Right renal cortex interstitium (tissue), 3 donors: ENCODE results near the gene FOXM1. TPM values are rescaled to one million over a fixed set of nuclear protein-coding genes. Genes with fewer than 3 reads are reported as not detected.
"Not testable (repeated sequence)": the region's sequence is repeated elsewhere in the genome, so short reads cannot be mapped to it uniquely, and the experiment has no call there.

Source experiments
- DNase-seq, 3 donors: peaks; one replicate each; pipeline ENCODE4 v3.0.0-alpha.2; 2013; ENCODE audit warnings: low read depth in 3 of 3, low spot score in 2 of 3
- polyA plus RNA-seq, 3 donors: library from polyadenylated mRNA; unstranded; fragments of 120-200 nt; gene quantifications; one replicate each; pipeline ENCODE4 v1.2.1, GENCODE V29; 2013; ENCODE audit not compliant: insufficient read length in 3 of 3

The FOXM1 gene
- polyA plus RNA-seq, 3 donors, result 28.0 to 31.4 (median 28.2) TPM

DNA sequence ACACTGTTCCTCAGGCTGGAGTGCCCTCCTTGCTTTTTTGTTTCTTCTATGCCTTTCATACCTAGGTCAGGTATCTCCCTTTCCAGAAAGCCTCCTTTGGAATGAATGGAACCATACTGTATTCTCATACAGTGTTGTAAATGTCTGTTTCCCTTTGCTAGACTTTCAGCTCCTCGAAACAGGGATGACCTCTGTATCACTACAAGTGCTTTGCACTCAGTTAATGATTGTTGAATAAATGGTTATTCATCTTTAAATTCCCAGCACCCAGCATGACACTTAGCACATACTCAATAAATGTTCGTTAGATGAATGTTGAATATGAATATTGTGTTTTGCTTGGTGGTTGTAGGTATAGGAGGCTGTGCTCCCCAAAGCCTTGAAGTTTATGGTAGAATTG, 7.8 kb upstream of the FOXM1 start:
- no peak for DNase-seq

DNA sequence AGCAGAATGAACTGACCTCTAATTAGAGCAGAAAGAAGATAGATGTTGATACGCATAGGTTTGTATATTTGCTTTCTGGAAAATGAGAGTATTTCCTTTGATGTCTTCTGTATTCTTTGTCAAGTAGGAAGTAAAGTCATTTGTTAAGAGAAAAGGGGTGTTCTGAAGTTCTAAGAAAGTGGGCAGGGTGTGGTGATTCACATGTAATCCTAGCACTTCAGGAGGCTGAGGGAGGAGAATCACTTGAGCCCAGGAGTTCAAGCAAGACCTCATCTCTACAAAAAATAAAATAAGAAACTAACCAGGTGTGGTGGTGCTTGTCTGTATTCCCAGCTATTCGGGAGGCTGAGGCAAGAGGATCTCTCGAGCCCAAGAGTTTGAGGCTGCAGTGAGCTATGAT, 2.9 kb upstream of the FOXM1 start:
- DNase-seq, result no peak

DNA sequence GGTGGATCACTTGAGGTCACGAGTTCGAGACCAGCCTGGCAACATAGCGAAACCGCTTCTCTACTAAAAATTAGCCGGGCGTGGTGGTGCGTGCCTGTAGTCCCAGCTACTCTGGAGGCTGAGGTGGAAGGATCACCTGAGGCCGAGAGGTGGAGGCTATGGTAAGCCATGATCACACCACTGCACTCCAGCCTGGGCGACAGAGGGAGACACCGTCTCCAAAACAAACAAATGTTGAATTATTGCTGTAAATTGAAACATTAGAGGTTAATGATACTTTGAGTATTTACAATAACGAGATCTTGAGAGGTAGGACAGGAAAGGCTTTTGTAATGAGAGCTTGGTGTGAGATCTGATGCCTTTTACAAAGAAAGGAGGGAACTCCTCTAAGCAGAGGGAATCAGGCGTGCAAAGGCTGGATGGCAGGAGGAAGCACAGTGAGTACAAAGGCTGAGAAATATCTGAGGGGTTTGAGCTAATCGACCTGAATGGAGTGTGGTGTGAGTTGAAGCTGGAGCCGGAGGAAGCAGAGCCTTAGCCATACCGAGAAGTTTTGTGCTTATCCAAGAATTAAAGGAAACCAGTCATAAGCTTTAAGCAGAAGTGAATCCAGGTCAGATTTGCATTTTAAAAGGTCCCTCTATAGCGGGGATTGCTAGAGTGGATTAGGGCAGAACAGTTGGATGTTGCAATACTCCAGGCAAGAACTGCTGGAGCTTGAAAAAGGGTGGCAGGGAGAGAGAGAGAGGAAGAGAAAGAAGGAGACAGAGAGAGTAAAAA, 1.2 kb upstream of the FOXM1 start:
- no peak for DNase-seq

DNA sequence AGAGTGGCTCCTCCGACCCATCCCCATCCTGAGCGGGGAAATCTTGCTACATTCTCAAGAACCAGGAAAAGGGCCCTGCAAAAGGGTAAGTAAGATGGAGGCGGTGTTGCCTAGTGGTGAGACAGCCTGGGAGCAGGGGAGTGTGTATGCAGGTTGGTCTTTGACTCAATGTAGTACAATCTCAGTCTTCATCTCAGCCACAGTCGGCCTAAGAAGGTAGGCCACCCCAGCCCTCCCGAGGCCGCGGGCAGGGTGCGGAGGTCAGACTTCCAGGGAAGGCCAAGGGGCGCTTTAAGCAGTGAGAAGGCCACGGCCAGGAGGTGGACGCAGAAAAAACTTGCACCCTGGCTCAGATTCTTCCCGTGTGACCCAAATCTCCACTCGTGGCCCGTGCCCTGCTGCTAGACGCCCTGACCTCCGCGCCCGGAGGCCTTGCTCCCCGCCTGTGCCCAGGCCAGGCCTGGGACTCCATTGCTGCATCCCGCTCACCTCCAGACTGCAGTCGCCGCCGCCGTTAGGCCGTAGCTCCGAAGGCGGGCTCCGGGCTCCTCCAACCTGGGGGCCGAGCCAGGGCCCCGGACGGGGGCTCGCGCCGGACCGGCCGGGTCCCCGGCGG, 435 bp downstream of the FOXM1 start:
- no peak for DNase-seq

DNA sequence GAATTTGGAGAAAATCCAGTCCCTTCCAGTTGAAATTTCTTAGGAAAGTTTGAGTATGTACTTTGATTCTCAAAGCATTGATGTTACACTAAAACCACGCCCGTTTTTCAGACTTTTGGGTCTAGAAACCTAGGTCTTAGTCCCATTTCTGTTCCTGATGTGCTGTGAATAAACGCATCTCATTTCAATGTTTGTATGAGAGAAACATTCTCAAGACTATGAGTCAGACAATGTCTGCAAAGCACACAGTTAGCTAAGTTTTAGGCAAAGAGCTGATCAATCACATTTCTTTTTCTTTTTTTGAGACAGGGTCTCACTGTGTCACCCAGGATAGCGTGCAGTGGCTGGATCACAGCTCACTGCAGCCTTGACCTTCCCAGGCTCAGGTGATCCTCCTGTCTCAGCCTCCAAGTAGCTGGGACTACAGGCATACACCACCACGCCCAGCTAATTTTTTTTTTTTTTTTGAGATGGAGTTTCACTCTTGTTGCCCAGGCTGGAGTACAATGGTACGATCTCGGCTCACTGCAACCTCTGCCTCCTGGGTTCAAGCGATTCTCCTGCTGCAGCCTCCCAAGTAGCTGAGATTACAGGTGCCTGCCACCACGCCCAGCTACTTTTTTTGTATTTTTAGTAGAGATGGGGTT, 7.9 kb downstream of the FOXM1 start:
- not testable (repeated sequence) for DNase-seq

DNA sequence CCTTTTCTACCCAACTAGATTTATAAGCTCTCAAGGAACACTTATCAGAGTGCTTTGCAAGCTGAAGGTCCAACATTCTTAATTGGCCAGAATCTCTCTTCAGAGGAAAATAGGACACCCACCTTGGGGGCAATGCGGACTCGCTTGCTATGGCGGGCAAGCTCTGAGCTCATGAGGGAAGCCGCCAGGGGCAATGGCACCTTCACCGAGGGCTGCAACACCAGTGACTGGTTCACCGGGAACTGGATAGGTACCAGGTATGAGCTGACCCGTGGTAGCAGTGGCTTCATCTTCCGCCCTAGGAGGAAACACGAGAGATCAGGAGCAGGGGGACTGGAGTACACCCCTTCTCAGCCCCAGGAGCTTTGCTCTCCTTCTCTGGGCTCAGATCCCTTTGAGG, 12.8 kb downstream of the FOXM1 start:
- DNase-seq, result no peak

DNA sequence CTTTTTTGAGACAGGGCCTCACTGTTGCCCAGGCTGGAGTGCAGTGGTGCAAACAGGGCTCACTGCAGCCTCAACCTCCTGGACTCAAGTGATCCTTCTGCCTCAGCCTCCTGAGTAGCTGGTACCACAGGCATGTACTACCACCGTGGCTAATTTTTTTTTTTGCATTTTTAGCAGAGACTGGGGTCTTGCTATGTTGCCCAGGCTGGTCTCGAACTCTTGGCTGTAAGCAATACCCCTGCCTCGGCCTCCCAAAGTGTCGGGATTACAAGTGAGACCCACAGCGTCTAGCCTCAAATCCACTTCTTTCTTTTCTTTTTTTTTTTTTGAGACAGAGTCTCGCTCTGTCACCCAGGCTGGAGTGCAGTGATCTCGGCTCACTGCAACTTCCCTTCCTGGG, 13.6 kb downstream of the FOXM1 start:
- DNase-seq, result not testable (repeated sequence)

DNA sequence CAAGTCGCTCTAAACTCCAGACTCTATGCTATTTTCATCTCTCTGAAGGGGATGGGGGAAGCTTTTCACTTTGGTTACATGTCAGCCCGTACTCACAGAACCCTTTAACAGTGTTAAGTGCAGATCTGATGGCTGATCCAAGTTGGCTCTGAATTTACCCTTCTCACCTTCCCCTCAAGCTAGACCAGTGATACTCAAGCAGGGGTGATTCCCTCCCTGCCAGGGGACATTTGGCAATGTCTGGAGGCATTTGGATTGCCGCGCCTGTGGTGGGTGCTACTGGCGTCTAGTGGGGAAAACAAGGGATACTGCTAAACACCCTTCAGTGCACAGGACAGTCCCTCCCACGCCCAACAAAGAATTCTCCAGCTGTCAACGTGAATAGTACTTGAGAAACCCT, 14.1 kb downstream of the FOXM1 start:
- no peak for DNase-seq

DNA sequence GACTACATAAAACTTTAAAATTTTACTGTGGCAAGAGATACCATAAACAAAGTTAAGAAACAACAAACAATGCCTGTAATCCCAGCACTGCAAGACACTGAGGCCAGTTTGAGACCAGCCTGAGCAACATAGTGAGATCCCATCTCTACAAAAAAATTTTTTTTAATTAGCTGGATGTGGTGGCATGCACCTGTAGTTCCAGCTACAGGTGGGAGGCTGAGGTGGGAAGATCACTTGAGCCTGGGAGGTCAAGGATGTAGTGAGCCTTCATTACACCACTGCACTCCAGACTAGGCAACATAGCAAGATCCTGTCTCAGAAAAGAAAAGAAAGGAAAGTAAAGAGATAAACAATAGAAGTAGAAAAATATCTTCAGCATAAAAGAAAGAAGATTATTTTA, 16.8 kb downstream of the FOXM1 start:
- no peak for DNase-seq

DNA sequence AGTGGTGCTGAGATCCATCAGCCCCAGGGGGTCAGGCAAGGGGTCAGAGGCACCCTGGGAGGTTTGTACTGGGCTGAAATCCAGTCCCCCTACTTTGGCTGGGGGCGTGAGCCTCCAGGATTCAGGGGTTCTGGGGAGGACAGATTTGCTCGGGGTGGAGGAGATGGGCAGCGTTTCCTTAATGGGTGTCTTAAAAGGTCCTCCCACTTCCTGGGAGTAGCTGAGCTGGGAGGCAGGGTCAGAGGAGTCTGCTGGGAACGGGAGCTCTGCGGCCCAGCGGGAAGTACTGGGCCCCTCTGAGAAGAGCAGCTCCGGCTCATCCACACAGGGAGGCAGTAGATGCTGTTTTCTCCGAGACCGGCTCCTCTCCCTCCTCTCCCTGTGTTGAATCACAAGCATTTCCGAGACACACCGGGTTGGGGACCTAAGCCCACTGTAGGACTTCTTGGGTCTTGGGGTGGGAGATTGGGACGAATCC, 18.0 kb downstream of the FOXM1 start:
- DNase-seq, result no peak

DNA sequence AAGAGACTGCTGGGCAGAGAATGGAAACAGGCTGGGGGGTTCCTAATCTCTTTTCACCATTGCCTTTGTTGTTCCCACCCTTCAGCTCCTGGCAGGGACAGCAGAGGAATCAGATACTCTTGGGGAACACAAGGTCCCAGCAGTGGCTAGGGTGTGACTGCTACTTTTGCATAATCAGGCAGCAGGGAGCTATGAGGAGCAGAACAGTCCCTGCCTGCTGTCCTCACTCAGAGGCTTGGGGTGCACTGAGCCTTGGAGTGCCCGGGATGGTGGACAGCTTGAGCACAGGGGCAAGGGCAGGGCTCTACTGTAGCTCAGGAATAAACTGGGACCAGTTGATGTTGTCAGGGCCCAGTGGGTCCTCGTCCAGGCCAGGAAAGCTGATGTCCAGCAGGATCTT, 18.6 kb downstream of the FOXM1 start:
- no peak for DNase-seq

DNA sequence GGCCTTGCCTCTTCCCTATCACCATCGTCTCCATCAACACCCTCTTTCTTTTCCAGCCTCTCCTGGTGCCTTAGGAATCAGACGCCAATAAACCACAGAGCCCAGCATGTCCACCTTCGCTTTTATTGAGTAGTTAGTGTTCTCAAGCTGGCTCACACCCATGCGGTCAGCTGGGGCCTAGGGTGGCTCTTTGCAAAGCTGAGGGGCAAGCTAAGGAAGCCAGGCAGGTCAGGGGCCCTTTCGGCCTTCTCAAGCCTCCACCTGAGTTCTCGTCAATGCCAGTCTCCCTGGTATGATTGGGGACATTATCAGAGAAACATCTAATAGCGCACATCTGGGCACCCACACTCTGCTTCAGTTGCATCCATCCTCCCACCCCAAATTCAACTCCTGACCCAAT, 19.4 kb downstream of the FOXM1 start:
- DNase-seq, result no peak

DNA sequence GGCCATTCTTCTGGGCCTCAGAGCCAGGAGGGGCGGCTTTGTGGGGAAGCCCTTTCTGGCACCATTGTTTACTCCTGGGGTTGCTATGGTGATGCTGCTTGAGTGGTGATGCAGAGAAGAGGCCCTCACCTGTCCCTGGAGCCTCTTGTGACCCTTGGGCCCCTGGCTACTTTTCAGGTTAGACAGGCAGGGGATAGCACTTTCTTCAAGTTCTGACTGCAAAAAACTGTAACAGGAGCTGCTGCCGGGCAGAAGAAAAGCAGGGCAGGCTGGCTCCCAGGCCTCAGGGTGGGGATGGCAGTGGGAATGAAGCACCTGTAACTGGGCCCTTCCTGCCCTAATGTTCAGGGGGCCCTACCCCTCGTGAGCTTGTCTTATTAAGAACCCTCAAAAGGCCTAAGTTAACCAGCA, 19.9 kb downstream of the FOXM1 start, which contains the start of gene TEX52:
TSS of gene TEX52 (minus strand) at position 19 of the 411 bp plus-strand sequence. CDS start at position 6, 13 bp downstream.
- no peak for DNase-seq

DNA sequence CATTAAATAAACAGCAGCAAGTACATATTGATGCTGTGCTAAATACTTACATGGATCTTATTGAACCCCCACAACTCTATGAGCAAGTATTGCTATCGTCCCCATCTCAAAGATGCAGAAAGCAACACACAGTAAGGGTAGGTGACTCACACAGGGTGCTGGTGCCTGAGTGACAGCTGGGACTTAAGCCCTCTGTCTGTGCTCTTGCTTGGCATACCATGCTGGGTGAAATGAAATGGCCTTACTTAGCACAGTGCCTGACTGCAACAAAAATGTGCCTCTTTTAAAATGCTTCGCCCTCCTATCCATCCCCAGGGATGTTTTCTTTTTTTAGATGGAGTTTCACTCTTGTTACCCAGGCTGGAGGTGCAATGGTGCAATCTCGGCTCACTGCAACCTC, 20.9 kb downstream of the FOXM1 start:
- DNase-seq, result no peak

DNA sequence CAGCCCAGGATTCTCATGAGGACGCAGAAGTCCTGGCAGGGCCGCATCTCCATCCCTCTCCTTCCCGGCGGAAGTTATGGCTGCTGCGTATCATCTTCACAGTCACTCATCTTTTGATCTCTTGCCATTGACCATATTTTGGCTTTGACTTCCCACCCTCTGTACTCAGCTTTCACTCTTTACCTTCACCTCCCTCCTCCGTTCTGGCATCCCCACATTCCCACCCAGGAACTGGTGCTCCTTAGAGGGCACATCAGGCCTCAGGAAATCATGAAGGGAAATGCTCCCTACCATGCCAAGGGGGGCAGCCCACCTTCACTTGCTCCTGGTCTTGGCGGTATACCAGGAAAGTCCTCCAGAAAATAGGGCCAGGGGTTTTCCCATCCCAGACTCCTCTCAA, 21.4 kb downstream of the FOXM1 start:
- DNase-seq, result no peak

DNA sequence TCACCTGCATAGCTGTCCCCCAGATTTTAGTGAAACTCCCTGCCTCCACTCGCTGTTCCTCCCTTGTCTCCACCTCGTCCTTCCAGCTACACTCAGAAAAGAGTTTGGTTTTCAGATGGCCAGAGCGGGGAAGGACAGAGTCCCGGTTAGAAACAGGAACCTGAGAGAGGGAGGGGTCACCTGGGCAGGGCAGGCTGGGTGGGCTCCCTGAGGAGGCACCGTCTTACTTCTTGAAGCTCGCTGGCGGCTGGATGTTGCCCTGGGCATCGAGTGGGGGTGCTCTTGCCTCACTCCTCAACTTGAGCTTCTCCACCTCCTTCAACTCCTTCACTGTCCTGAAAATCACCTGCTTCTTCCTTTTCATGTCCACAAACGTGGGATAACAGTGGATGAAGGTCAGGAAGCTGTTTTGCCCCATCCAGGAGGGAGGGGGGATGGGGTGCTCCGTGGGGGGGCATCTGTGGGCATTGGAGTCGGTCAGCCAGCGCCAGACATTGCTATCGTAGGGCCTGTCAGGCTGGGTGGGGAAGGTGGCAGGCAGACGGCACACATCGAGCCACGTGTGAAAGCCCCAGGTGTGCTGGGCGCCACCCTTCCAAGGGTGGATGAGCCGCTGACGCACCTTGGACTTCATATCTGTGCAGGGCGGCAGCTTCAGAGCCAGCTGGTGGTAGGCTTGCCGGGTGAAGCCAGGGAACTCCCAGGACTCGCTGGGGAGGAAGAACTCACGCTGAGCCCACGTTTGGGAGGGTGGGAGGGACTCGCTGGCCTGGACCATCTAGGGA, 22.1 kb downstream of the FOXM1 start:
- DNase-seq, result no peak

DNA sequence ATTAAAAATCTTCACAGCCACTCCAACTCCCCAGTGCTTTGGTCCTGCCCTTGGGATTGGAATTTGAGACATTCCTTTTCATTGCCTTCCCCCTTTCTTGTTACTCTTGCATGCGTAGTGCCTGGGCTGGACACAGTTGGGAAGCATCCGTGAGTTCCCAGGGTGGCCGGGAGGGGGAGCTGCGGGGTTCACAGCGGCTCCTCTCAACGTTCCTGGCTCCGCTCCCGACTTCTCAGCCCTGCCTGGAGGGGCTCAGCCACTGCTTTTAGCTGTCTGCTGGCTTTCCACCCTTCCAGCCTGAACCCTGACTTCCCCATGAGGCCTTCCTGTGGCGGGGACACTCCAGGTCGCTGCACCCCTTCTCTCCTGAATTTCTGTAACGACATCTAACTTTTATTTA, 23.3 kb downstream of the FOXM1 start:
- DNase-seq, result no peak

DNA sequence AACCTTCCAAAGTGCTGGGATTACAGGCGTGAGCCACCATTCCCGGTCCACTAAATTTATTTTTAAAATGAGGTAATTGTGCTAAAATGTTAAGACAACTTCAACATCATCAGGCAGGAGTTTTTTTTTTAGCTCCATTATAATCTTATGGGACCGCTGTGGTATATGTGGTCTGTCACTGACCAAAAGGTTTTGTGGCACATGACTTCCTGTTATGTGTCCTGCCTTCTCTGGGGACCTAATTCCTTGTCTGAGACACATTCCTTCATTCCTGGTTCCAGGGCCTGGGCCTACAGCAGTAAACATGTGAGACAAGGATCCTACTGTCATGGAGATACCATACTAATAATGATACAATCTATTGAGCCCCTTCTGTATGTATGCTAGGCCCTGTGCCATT, 25.0 kb downstream of the FOXM1 start:
- DNase-seq, result no peak

DNA sequence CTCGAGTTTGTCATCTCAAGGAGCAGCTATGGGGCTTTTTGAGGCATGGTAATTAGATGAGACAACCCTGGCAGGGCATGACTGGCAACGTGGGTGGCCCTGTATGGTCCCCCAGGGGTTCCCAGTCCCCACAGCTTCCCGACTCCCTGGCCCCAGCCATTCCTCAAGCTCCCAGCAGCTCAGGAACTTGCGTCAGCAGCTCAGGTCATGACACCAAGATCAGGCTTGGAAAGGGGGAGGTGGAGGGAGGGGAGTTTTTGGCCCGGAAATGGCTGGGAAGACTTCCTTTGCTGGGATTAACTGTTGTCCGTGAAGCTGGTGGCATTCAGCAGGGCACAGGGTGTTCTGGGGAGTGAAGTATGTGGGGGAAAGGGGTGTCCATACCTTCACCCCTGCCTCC, 31.7 kb downstream of the FOXM1 start:
- DNase-seq, result no peak

DNA sequence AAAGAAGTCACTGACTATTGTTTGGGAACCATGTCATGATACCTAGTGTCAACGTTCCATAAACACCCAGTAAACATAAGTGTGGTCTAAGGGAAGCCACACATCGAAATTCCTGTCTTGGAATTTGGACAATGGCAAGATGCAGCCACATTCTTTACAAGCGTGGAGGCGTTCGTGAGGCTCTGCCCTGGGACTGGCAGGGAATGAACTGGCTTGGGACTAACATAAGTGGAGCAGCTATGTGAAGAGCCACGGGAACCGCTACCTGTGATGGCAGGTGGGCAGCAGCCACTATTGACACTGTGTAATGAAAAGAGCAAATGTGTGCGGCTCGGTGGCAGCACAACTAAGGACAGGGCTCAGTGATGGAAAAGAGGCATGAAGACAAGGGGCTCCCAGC, 32.2 kb downstream of the FOXM1 start:
- DNase-seq, result no peak

DNA sequence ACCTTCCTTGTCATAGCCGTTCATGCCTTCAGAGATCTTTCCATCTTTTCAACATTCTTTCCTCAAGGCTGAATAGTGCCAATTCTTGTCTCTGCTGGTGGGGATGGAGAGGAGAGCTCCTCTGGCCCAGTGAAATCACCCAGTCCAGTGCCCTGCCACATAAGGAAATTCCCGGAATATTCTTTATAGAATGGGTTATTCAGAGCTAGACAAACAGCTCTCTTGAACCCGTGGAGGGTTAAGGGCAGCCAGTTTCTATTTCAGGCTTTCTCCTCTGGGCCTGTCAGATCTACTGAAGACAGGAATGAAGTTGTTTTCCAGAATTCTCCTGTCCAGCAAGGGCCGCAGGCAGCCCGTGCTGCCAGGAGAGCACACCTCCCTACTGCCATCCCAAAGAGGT, 34.0 kb downstream of the FOXM1 start:
- no peak for DNase-seq
